Measurements from ENCODE around the gene SERPINB12.

The SERPINB12 gene

GRCh38 chr18:63532471-63532870 is 9.7 kb upstream of the SERPINB12 start:
- CTCF ChIA-PET, result interaction anchor here (0.7 to 2.0 kb wide), 4 partner anchors 14 to 209 kb away, joined by 4 to 5 read pairs (median 5); no protein-coding TSS in a partner anchor
- no peak for TF ChIP-seq CTCF (IDR thresholded peaks at IDR 0.05; ENCODE audit: insufficient read depth, low read length, missing control alignments)

GRCh38 chr18:63534615-63535014 is 7.6 kb upstream of the SERPINB12 start:
- TF ChIP-seq CTCF (IDR thresholded peaks at IDR 0.05; ENCODE audit: insufficient read depth, low read length, missing control alignments), result no peak
- CTCF ChIA-PET, result interaction anchor here (1.0 to 2.0 kb wide), 4 partner anchors 9 to 207 kb away, joined by 3 to 11 read pairs (median 6); no protein-coding TSS in a partner anchor
- POLR2A ChIA-PET, result no interaction called here
- no peak for DNase-seq (ENCODE audit: low read depth, low spot score)
- no peak overlapping the region for H3K4me3 ChIP-seq (ENCODE audit: low read depth, low read length)

More at GRCh38 chr18:63532471-63532870, 9.7 kb upstream of the SERPINB12 start:
- DNase-seq (ENCODE audit: low read depth, low spot score), result no peak
- POLR2A ChIA-PET, result no interaction called here
- no peak overlapping the region for H3K4me3 ChIP-seq (ENCODE audit: low read depth, low read length)

- no peak for TF ChIP-seq CTCF (IDR thresholded peaks at IDR 0.05; ENCODE audit: insufficient read depth, low read length, missing control alignments)
- no peak overlapping the region for H3K4me3 ChIP-seq (ENCODE audit: low read depth, low read length)
- ChIA-PET POLR2A (interaction anchor here (1.3 kb wide), 1 partner anchor 13 kb away, joined by 9 read pairs; no protein-coding TSS in a partner anchor), CTCF (interaction anchor here (1.4 to 7.7 kb wide), 6 partner anchors 13 to 202 kb away, joined by 4 to 41 read pairs (median 10); no protein-coding TSS in a partner anchor)
- DNase-seq (ENCODE audit: low read depth, low spot score), result peak; percentile 59
Measured at GRCh38 chr18:63539904-63540510, 2.2 kb upstream of the SERPINB12 start.

GRCh38 chr18:63544017-63544416 is 1.8 kb downstream of the SERPINB12 start:
- CTCF ChIA-PET, result interaction anchor here (0.7 to 7.7 kb wide), 5 partner anchors 15 to 302 kb away, joined by 3 to 41 read pairs (median 5); no protein-coding TSS in a partner anchor
- POLR2A ChIA-PET, result no interaction called here
- no peak for DNase-seq (ENCODE audit: low read depth, low spot score)
- TF ChIP-seq CTCF (IDR thresholded peaks at IDR 0.05; ENCODE audit: insufficient read depth, low read length, missing control alignments), result no peak
- no peak overlapping the region for H3K4me3 ChIP-seq (ENCODE audit: low read depth, low read length)

GRCh38 chr18:63545000-63545399 is 2.8 kb downstream of the SERPINB12 start:
- POLR2A ChIA-PET, result no interaction called here
- H3K4me3 ChIP-seq (ENCODE audit: low read depth, low read length), result no peak overlapping the region
- DNase-seq (ENCODE audit: low read depth, low spot score), result no peak
- no peak for TF ChIP-seq CTCF (IDR thresholded peaks at IDR 0.05; ENCODE audit: insufficient read depth, low read length, missing control alignments)
- CTCF ChIA-PET, result interaction anchor here (0.9 to 7.7 kb wide), 5 partner anchors 14 to 301 kb away, joined by 3 to 41 read pairs (median 5); no protein-coding TSS in a partner anchor

GRCh38 chr18:63550068-63550467 is 7.9 kb downstream of the SERPINB12 start:
- CTCF ChIA-PET, result interaction anchor here (0.7 to 2.8 kb wide), 8 partner anchors 8 to 193 kb away, joined by 3 to 13 read pairs (median 4); partner anchors contain the start of gene SERPINB12
- no peak for TF ChIP-seq CTCF (IDR thresholded peaks at IDR 0.05; ENCODE audit: insufficient read depth, low read length, missing control alignments)
- DNase-seq (ENCODE audit: low read depth, low spot score), result no peak
- H3K4me3 ChIP-seq (ENCODE audit: low read depth, low read length), result no peak overlapping the region
- POLR2A ChIA-PET, result no interaction called here
